GM21381 (cell line): ENCODE results near the gene KSR2.

Experiments
- ATAC-seq: cut with Tn5 transposase; IDR thresholded peaks from one replicate; pipeline ENCODE4 v1.9.1; 2021; ENCODE audit warnings: mild to moderate bottlenecking, moderate library complexity; ENCODE audit not compliant: unreplicated experiment

Gene KSR2

DNA sequence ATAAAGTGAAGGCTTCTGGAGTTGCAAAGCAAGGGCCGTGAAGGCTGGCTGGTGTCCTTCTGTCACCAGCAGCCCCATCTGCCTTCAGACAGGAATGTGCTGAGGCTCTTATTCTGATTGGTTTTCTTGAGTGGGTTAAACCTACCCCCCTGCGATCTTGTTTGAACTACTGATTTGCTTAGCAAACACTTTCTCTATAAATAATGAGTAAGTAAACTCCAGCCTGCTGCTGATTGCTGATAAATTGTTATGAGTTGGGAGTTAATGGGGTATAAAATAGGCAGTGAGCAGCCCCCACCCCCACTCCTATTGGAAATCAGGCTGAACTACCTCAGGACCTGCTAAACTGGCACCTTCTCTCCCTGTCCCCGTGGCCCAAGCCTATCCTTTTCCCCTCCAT, 461.2 kb downstream of the KSR2 start:
- ATAC-seq: no peak

DNA sequence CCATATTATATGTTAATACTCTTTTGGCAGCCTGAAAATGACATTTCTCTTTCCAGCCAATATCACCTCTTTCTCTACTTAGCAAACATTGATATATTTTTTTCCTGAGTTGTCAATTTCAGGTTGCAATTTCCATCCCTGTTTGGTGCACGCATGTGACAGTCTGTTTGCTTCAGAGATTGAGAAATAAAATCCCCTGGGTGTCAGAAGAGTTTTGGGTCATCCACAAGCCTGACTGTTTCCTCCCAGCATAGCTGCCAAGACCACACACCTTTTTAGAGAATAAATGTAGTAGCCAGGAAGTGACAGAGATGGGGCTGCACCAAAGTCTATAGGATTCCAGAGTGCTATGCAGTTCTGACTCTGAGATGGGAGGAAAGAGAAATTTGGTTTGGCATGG, 462.5 kb downstream of the KSR2 start:
- ATAC-seq: no peak

DNA sequence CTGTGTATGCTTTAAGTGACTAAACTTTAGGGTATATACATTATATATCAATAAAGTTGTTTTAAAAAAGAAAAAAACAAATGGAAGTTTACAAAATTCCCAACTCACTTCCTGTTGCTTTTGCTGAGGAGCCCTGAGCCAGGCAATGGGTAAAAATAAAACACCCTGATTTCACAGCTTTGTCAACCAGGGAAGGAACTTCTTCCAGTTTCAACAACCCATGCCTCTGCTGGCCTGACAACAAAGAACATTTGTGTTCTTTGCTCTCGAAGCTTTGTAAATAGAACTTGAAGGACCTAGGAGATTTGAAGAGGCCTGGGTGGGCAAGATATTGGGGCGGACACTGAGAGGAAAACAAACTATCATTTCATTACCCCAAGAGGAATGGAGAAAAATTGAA, 466.2 kb downstream of the KSR2 start:
- no peak for ATAC-seq

DNA sequence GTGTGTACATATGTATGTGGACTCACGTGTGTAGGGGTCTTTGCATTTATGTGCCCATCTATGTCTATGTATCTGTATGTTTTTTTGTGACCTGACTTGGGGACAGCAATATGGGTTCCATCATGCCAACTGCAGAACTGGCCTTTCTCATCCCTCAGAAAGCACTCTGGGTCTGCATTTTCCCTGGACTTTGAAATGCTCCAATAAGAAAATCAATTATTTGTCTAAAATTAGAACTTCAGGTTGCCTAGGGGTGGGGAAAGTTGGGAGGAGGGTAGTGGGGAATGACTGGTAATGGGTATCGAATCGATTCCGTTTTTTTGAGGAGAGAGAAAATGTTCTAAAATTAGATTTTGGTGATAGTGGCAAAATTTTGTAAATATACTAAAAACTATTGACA, 466.6 kb downstream of the KSR2 start:
- no peak for ATAC-seq

DNA sequence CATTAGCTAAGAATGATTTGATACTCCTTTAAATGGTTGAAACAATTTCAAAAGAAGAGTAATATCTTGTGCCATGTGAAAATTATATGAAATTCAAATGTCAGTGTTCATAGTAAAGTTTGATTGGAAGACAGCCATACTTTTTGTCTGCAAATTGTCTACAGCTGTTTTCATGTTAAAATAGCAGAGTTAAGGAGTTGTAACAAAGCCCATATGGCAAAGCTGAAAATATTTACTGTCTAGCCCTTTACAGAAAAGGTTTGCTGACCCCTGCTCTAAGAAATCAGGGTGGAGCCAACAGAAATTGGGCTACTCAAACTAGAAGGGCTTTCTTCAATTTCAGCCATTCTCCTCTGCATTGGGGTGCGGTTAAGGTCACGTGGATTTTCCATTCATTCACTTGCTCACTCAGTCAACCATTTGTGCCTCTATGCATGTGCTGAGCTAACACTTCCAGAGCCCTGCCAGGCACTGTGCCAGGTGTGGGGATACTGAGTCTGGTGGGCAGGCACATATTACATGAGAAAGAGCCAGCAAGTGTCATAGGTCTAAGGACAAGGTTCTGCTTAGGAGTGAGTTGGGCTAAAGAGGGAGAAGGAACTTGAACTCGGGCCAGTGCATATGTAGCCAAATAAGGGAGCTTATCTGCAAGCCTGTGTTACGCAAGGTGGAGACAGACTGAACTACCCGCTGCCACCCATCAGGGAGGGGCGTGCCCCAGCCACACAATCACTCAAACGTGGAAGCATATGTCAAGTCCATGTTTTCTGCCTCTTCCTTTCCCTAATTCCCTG, 467.5 kb downstream of the KSR2 start:
- no peak for ATAC-seq

DNA sequence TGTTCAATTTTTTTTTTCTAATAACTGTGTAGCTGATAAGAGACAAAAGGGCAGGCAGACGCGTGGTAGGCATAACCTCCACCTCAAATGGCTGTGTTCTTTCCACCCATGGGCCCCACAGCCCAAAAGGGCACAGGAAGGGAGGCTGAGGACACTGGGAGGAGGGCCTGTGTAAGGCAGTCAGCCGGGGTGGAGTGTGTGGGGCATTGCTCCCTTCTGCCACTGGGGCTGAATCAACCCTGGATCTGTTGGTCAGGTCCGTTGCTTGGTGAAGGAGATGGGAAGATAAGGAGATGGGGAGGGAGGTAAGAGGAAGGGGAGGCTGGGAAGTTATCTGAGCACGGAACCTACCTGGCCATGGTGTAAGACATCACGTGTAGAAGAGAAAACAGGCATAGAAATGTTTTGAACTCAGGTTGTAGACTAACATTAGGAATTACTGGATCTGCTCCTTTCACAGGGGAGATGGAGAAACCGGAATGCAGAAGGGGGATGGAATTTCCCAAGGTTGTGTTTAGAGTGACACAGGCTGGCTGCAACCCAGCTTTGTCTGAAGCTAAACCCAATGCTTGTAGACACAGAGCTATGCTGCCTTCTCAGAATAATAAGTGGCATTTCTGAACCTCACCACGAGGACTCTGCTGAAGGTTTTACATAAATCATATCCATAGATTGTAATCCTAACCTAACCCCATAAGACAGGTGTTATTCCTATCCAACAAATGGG, 468.9 kb downstream of the KSR2 start:
- no peak for ATAC-seq

DNA sequence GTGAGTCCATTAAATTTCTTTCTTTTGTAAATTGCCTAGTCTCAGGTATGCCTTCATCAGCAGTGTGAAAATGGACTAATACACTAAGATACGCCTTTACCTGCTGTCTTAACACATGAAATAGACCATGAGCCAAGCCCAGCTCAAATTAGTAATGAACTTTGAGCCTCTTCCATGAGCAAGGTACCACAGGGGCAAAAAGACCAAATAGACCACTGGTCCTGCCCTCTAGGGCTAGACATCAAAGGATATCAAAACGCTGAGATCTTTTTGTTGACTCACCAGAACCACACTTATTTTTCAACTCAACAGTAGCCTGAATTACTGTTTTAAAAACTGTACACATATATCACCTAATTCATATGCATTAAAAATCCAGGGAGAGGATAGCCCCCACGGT, 469.9 kb downstream of the KSR2 start:
- ATAC-seq: no peak

DNA sequence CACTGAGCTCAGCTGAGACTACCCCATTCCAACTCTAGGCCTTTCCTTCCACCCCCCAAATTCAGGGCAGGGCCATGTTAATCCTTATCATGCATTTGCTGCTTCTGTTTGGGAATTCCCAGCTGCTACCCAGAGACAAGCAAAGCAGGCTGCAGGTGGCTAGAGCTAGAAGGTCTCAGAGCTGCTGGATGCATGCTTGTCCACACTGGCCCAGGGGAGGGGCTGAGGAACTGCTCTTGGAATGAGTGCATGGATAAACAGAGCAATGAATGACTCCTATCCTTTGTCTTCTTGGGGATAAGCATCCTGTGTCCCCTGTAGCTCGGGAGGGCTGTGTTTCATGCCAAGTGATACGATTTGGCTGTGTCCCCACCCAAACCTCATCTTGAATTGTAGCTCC, 470.5 kb downstream of the KSR2 start:
- no peak for ATAC-seq

DNA sequence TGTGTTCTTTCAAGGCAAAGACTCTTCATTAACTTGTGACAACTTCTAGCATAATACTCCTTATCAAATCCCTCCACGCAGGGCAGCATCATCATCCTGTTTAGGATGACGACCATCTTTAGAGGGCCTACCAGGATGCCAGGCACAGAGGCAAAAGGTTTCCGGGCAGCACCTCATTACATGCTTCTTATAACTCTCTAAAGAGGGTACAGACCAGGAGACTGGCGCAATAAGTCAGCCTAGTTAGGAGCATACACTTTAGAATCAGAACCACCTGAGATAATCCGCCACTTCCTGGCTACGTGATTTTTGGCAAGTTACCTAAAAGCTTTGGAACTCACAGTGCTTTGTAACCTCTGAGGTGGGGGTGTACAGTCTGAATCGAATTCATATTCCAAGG, 471.4 kb downstream of the KSR2 start:
- ATAC-seq: no peak

DNA sequence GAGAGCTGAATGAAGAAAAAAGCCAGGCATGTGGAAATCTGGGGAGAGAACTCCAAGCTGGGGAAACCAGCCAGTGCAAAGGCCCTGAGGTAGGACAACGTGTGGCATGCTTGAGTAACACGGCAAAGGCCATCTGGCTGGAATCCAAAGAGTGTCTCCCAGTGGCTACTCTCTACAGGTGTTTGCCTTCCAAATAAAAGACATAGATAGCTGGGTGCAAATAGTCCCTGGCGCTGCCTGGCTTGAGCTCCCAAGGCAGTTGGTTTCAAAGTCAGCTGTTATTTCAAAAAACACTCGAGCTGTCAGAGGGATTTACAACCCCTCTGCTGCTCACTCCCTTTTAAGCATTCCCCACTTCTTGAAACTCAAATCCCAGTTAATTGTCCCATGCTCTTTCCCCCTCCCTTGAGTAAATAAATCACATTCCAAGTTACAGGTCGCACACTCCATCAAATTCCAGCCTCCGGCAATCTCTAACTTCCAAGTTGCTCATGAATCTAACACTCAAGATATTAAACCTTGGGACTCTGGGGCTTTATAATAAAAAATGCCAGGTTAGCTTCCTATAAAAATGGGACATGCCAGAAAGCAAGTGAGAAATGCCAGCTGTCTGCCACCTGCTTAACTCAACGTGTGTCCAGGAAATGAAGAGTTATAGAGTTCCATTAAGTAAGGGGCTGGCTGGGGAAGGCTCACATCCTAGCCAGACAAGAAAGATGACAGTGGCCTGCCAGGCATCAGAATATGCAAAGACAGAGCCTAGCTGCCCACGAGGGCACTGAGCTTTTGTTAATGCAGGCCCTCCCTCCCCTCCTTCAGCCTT, 473.7 kb downstream of the KSR2 start:
- ATAC-seq: no peak

DNA sequence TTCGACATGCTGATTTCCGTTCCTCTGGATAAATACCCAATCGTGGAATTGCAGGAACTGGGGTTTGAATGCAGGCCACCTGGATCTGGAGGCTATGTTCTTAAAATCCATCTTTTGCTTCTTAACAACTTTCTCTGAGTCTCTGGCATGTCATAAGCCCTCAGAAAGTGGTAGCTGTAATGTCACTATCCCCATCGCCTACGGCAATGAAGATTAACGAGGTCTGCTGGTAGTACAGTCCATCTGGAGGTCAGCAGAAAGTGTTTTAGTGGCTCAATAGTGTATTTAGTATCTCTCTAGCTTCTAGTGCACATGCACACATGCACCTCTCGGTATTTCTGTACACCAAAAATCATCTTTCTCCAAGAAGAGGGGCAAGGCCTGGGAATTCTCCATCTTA, 477.1 kb downstream of the KSR2 start:
- ATAC-seq: no peak

DNA sequence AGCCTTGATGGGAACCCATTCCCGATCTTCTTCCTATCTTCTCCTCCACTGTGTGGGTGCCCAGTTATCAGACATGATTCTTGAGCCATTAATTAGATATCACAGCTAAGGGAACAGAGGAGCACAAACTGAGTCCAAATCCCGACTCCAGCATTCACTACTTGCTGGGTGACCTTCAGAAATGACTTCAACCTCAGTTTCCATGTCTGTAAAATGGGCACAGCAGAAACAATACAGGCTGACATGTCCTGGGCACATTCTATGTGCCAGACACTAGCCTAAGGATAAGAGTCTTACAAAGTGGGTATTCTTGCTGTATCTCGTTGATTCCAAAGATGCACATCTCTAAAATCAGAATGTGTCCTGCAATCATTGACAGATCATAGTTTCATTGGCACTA, 478.7 kb downstream of the KSR2 start:
- no peak for ATAC-seq

DNA sequence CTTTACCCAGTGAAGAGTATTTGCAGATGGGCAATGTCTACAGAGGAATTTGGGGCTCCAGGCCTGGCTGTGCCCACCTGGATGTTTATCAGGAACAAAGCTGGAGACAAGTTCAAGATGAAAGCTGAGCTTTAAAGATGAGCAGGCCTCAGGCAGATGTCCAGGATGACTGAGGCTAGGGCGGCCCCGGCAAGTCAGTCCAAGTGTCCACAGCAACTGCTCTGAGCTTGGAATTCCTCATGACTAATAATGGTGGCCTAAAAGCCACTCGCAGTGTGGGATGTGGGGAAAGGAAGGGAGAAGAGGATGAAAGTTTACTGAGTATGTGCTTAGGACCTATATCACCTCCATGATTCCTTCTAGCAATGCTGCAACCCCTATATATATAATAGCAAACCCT, 479.1 kb downstream of the KSR2 start:
- no peak for ATAC-seq

DNA sequence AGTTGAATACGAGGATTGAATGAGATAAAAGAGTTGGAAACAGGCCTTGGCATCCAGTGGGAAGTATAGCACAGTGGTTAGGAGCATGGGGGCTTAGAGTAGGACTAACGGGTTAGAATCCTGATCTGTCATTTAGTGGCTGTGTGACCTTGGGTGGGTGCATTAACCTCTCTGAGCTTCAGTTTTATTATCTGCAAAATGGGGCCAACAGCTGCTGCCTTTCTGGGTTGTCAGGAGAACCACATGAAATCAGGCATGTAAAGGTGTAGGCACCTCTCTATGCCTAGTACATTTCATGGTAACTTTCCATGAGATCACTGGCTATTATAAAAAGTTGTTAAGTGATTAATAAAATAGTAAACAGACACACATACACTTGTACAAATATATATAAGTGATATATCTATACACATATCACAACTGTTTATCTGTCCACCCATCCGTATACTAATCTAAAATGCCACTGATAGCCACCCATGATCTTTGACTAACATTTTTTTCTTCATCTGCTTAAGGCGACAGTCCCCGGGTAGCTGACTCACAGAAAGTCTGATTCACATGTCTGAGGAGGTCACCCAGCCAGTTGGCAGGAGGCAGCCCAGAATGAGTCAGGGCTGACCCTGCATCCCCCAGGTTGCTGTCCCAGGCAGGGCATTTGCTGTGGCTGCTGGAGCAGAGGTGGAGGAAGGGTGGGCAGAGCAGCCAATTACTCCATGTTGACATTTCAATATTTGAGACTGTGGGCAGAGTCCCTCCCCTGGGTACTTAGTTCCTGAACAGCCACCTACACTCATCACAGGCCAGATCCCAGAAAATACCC, 481.7 kb downstream of the KSR2 start:
- no peak for ATAC-seq

DNA sequence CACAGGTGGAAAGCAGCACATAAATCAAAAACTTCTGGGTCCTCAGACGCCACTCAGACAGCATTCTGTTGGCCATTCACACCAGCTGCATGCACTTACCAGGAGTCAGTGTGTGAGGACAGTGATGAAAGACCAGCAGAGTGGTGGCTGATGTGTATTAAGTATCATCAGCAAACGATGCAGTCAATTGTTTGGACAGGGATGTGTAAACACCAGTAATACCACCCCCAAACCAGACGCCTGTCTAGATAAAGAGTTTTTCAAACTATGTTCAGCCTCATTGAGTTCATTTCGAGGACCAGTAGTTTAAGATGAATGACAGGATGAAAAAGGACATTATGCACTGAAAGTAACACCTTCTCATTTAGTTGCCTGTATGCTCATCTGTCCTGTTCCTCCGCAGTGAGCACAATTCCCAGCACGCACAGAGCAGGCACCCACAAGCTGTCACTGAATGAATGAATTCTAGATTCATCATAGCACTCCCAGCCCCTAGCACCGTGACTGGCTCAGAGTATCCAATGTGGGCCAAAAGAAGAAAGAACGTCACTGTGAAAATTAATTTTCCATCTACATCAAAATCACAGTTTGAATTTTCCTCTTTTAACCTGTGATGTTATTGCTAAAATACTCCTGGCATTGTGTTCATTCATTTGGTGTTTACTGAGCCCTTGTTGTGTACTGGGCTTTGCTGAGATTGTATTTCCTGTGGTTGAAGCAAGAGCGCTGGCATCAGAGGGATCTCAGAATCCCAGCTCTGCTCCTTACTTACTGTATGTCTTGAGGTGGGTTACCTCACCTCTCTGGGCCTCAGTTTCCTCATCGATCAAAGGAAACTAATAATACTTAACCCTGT, 482.6 kb downstream of the KSR2 start:
- ATAC-seq: no peak

DNA sequence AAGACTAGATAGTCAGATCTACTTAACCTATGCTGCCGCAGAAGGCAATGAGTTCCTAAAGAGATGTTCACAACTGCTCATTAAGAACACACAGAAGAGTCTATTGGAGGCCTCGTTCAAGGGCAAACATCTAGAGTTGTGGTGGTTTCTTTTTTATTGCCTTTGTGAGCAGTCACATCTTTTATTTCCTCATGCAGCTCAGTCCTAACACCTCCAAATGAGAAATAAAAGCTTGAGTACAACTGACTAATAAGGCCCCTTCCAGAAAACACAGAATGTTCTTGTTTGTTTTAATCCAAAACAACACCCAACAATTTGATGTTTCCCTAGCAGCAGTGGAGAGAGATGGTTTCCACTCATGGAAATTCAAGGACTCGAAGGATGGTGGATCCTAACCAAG, 483.9 kb downstream of the KSR2 start:
- ATAC-seq: no peak

DNA sequence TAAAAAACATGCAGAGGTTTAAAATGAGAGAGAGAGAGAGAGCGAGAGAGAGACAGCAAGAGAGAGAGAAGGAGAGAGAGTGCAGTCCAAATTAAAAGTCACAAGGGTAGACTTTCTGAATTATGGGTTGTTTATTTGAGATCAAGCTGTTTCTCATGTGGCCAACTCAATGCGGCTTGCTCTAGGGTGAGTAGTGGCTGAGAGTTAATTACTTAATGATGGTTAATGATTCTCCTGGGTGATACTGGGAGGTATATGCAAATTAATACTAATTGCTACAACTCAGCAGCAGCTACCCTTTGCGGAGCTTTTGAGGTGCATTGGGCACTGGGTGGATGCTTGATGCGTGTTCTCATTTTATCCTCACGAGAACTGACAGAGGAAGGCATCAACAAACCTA, 485.3 kb downstream of the KSR2 start:
- ATAC-seq: no peak

DNA sequence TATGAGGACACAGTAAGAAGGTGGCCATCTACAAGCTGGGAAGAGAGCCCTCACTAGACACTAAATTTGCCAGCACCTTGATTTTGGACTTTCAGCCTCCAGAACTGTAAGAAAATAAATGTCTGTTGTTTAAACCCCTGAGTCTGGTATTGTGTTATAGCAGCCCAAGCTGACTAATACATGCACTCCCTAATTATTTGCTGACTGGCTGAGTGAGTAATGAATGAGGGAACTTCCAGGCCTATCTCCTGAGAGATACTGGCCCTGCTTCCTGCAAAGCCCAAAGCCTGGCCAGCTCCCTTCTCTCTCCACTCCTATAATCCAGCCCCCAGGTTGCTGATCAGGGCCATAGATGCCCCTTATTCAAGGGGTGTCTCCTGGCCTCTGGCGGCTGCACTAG, 487.3 kb downstream of the KSR2 start:
- no peak for ATAC-seq

DNA sequence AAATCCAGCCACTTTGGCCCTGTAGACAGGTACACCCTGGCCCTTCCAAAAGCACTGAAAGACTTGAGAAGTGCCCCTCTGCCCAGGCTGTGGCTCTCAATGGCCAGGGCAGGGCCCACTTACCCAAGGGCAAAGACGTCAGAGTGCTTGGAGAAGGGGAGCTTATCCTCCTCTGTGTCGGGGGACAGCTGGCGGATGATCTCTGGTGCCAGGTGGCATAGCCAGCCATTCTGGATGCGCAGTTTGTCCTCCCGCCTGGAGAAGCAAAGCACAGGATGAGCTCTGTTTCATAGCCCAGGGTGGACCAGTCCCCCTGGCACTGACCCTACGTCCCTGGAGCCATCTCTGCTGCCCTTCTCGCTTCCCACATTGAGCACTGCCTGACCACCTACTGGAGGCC, 492.4 kb downstream of the KSR2 start:
- ATAC-seq: no peak

DNA sequence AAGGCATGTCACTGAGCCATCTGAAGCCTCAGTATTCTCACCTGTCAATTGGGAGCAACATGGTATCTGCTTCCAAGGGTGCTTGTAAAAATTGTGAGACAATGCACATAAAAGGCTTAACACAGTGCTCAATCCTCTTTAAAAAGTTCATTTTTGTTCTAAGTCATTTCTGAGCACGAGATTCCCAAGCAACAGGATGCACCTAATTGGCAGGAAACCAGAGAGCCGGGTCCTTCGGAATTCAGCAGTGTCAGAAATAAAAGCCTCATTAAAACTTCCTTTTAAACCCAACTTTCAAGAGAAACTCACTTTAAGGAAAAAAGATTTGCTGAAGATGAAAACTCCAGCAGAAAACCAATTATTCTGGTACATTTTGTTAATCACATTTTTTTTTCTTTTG, 494.9 kb downstream of the KSR2 start:
- no peak for ATAC-seq
